C4-2B (cell line): Measurements from ENCODE around the gene BLACAT1.

Experiments
- ZFX ChIP-seq: fragments of 450-650 bp; IDR thresholded peaks from 2 replicates; pipeline ENCODE4 v1.6.1; 2017
- TF ChIP-seq, protein P1 (sequence below): fragments of 450-650 bp; conservative IDR thresholded peaks from 2 replicates; pipeline ENCODE4 v1.5.1; 2017; ENCODE audit warnings: mild to moderate bottlenecking

GRCh38 chr1:205477121-205477758 is 21.4 kb upstream of the BLACAT1 start:
- TF ChIP-seq, protein P1, sequence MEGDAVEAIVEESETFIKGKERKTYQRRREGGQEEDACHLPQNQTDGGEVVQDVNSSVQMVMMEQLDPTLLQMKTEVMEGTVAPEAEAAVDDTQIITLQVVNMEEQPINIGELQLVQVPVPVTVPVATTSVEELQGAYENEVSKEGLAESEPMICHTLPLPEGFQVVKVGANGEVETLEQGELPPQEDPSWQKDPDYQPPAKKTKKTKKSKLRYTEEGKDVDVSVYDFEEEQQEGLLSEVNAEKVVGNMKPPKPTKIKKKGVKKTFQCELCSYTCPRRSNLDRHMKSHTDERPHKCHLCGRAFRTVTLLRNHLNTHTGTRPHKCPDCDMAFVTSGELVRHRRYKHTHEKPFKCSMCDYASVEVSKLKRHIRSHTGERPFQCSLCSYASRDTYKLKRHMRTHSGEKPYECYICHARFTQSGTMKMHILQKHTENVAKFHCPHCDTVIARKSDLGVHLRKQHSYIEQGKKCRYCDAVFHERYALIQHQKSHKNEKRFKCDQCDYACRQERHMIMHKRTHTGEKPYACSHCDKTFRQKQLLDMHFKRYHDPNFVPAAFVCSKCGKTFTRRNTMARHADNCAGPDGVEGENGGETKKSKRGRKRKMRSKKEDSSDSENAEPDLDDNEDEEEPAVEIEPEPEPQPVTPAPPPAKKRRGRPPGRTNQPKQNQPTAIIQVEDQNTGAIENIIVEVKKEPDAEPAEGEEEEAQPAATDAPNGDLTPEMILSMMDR = no peak
- TF ChIP-seq ZFX = no peak
